T-helper 1 cell (primary cell): ENCODE data around the gene PGA5.
A peak's percentile ranks its signal among the peaks of the same experiment; 100 is the strongest.

Source experiments
- DNase-seq, 5 donors: peaks; one replicate each; pipeline ENCODE4 v3.0.0-alpha.2; 2012 to 2020

PGA5 gene

DNA sequence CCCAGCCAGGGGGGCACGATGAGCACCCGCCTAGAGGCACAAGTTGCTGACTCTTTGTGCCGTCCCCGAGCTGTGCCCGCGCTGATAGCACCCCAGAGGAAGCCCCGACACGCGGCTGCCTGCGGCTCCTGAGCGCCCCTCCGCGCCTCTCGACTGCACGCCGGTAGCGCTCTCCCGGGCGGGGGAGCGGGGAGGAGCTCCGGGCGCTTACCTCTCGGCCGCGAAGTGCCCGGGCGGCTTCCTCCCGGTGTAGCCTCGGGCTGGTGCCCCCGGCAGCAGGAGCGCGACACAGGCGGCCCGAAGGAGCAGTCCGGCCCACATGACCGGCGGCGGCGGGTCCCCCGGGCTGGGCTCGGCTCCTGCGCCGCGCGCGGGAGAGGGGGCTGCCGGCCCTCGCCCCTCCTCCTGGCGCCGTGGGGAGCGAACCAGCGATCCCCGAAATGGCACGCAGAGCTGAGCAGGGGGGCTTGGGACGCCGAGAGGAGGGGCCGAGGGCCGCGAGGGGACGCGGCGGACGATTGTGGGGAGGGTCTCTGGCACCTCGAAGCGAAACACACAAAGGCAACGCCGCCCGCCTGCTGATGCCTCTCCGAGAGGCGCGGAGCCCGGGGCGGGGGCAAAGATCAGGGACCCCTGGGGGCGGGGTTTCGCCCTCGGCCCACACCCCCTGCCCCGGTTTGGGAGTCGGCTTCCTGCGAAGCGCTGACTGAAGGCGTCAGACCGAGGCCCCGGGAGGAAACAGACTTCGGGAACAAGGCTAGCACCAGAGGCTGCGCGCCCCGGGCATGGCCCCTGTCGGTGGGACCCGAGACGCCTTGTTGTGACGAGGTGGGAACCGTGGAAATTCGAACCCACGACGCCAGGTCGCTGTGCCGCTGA lies 54.0 kb downstream of the PGA5 start, which contains the start of gene VWCE:
TSS of gene VWCE (minus strand) at position 600 of the 879 bp plus-strand sequence. CDS start at position 321, 279 bp downstream.
- DNase-seq = peak in 3 of 5 donors; percentile 37 to 80 (median 49)

DNA sequence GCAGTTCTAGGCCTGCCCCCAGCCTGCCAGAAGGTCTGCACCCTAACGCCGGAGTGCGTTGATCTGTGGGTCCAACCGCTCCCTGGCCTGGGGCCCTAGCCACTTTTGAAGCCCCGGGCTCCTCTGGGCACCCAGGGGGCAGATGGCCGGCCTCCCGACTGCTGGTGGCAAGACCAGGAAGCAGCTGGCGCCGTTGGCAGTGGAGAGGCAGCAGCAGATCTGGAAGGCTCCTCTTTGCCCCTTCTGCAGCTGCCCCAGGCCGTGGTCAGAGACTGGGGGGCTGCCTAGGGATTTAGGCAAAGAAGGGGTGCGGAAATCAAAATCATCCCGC lies 54.6 kb downstream of the PGA5 start:
- DNase-seq = no peak

DNA sequence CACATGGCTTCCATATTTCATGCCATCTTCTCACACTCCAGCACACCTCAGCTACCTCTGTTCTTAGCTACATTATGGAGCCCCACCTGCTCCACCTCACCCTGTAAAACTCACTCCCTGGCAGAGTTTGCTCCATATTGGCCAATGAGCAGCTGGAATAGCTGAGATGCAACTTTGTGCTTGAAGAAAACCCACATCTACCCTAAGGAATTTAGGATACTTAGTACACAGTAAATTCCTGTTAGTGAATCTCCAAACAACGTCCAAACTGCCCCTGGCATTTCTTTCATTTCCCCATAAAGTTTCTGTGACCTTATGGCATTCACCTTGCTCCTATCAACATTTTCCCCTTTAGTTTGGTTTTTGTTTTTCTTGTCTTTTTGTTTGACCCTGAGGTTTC lies 56.4 kb downstream of the PGA5 start:
- no peak for DNase-seq

DNA sequence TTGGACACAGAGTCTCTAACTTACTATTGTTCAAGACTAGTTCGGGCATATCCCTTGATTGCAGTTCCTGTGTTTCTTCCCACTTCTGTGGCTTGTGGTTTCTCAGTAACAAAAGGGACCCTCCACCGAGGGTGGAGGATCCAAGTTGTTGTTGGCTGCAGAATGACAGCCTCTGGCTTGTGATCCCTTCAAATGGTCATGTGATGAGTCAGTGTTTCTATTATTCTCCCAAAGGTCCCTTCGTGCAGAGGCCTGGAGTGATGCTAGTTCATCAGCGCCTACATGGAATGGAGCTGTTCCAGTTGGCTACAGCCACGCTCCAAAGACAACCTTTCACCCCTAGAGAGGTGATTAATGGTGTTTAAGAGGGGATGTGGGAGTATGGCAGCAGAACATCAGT lies 56.8 kb downstream of the PGA5 start:
- no peak for DNase-seq

DNA sequence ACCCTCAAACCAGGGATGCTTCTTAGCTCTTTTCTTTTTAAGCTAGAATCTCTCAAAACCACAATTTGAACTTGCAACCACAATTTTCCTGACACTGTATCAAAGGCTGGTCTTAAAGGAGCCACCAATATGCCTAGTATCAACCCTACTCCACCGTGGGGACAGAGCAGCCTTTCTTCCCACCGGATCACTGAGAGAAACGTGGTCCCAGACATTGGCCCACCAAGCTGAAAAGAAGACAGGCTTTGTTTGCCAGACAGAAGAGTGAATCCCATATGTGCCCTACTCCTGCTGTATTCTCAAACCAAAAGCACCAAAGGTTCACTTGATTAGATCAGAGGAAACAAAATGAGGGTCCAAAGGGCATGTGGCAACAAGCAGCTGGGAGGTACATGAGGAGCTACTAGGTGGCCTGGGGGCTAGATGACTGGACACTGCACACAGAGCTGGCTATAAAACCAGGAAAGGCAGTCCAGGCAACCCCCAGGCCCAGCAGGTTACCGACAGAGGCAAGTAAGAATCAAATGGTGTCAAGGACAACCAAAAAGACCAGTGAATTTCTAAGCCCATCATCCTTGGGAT lies 57.8 kb downstream of the PGA5 start:
- DNase-seq = no peak
